Lung (tissue), 12 donors: ENCODE results near the gene CMIP. TPM values are rescaled to one million over a fixed set of nuclear protein-coding genes. Genes with fewer than 3 reads are reported as not detected.

Source experiments
- ATAC-seq: fragments of 200-7000 bp; cut with Tn5 transposase; one replicate; pipeline ENCODE4 v1.9.1; 2020; ENCODE audit warnings: moderate number of reproducible peaks; ENCODE audit not compliant: insufficient read depth, low FRiP score
- DNase-seq, 3 donors: peaks; one replicate each; pipeline ENCODE4 v3.0.0-alpha.2; 2013 to 2017
- H3K27ac ChIP-seq, 2 donors: one replicate each; pipeline ENCODE4 v1.5.1; 2013; ENCODE audit warnings: mild to moderate bottlenecking in 2 of 2, moderate library complexity in 2 of 2, control low read depth in 1 of 2, inconsistent platforms in 1 of 2, low read depth in 1 of 2, low read length in 1 of 2
- H3K27me3 ChIP-seq, 3 donors: one replicate each; pipeline ENCODE4 v1.5.1; 2013; ENCODE audit warnings: low read length in 2 of 3; ENCODE audit not compliant: control insufficient read depth in 3 of 3, insufficient read depth in 3 of 3
- H3K36me3 ChIP-seq, 4 donors: one replicate each; pipeline ENCODE4 v1.5.1; 2013; ENCODE audit warnings: low read length in 4 of 4, mild to moderate bottlenecking in 1 of 4, moderate library complexity in 1 of 4; ENCODE audit not compliant: control insufficient read depth in 4 of 4, insufficient read depth in 4 of 4
- H3K4me1 ChIP-seq, 5 donors: one replicate each; pipeline ENCODE4 v1.5.1; 2013; ENCODE audit warnings: low read length in 5 of 5, mild to moderate bottlenecking in 2 of 5, moderate library complexity in 1 of 5; ENCODE audit not compliant: control insufficient read depth in 5 of 5, insufficient read depth in 5 of 5
- H3K4me3 ChIP-seq: one replicate; pipeline ENCODE4 v1.5.1; 2013; ENCODE audit warnings: mild to moderate bottlenecking, control low read depth, moderate library complexity
- H3K9ac ChIP-seq, 2 donors: one replicate each; pipeline ENCODE4 v1.5.1; 2013; ENCODE audit warnings: low read length in 2 of 2, control low read depth in 1 of 2; ENCODE audit not compliant: insufficient read depth in 1 of 2
- H3K9me3 ChIP-seq, 4 donors: one replicate each; pipeline ENCODE4 v1.5.1; 2013; ENCODE audit warnings: low read length in 3 of 4, mild to moderate bottlenecking in 1 of 4, moderate library complexity in 1 of 4; ENCODE audit not compliant: control insufficient read depth in 4 of 4, insufficient read depth in 3 of 4
- CTCF ChIP-seq: IDR thresholded peaks from 2 replicates; pipeline ENCODE4 v1.5.1; 2012; ENCODE audit warnings: mild to moderate bottlenecking; ENCODE audit errors: control extremely low read depth, extremely low read depth
- WGBS, 2 donors: extraction: QIAGEN DNeasy Blood & Tissue Kit; methylation state at CpG; one replicate each; pipeline ENCODE4 v1.1.7; 2013; 5-methylcytosine and 5-hydroxymethylcytosine counted together
- polyA plus RNA-seq, 2 donors: library from polyadenylated mRNA; stranded (reverse); fragments of 200-250 nt; gene quantifications; one replicate each; pipeline ENCODE4 v1.2.1, GENCODE V29; 2013
- total RNA-seq, 2 donors: library from RNA; depleted of rRNA in 1 of 2; stranded (reverse); fragments of >200 nt in 1 of 2; gene quantifications; one replicate each; pipeline ENCODE4 v1.2.1, GENCODE V29; 2014 to 2021
- donor health status: control.
- donor health status: control.
- donor health status: Bipolar disorder and iron deficiency.
- donor health status: healthy.
- donor health status: DM: yes; HTN: yes; CAD: no.

CMIP gene
- total and polyA plus RNA-seq, 4 donors, result 11.8 to 80.5 (median 48.6) TPM

- H3K9ac ChIP-seq, result no peak overlapping the region
- DNase-seq (no peak), ATAC-seq (no peak)
- H3K27ac ChIP-seq, result peak overlapping the region in 1 of 2 donors; percentile 19
- H3K4me1 ChIP-seq, result peaks cover 0 to 15% (median 3%) of the 10 kb centered on the region in 5 donors
- H3K27me3 ChIP-seq, result no peaks in the 10 kb centered on the region
- H3K4me3 ChIP-seq, result no peak overlapping the region
- H3K9me3 ChIP-seq, result peaks cover 0 to 2% (median 0%) of the 10 kb centered on the region in 4 donors
- 59 to 68% methylated on average over 7 of the region's 7 CpGs for WGBS, 2 donors
- H3K36me3 ChIP-seq, result peaks cover 0 to 7% (median 0%) of the 10 kb centered on the region in 4 donors
- no peak for TF ChIP-seq CTCF
These were observed 21.9 kb downstream of the CMIP start for GRCh38 chr16:81466356-81466980.

- DNase-seq (no peak), ATAC-seq (no peak)
- Histone ChIP-seq H3K9me3 (peaks cover 0 to 2% (median 0%) of the 10 kb centered on the region in 4 donors), H3K36me3 (peaks cover 0 to 7% (median 0%) of the 10 kb centered on the region in 4 donors), H3K4me3 (no peak overlapping the region), H3K27ac (peak overlapping the region in 1 of 2 donors; percentile 57), H3K27me3 (no peaks in the 10 kb centered on the region), H3K9ac (no peak overlapping the region), H3K4me1 (peaks cover 0 to 14% (median 1%) of the 10 kb centered on the region in 5 donors)
- 96% methylated on average over 11 of the region's 11 CpGs for WGBS, 2 donors
- TF ChIP-seq CTCF, result no peak
These were observed 22.5 kb downstream of the CMIP start for GRCh38 chr16:81467072-81467471.

- Histone ChIP-seq H3K27ac (no peak overlapping the region), H3K9me3 (peaks cover 0 to 2% (median 0%) of the 10 kb centered on the region in 4 donors), H3K4me3 (no peak overlapping the region), H3K4me1 (peaks cover 0 to 19% (median 1%) of the 10 kb centered on the region in 5 donors), H3K36me3 (peaks cover 0 to 7% (median 0%) of the 10 kb centered on the region in 4 donors), H3K27me3 (no peaks in the 10 kb centered on the region), H3K9ac (no peak overlapping the region)
- DNase-seq, result no peak
- no peak for TF ChIP-seq CTCF
- ATAC-seq, result no peak
- 88 to 89% methylated on average over 8 of the region's 8 CpGs for WGBS, 2 donors
These were observed 23.2 kb downstream of the CMIP start for GRCh38 chr16:81467815-81468214.
